Colonic mucosa (tissue), 4 donors: Measurements from ENCODE around the gene ITPRIPL2. TPM values are rescaled to one million over a fixed set of nuclear protein-coding genes. Genes with fewer than 3 reads are reported as not detected.

ENCODE experiments used
- DNase-seq: peaks from one replicate; pipeline ENCODE4 v3.0.0-alpha.2; 2020
- H3K27ac ChIP-seq: fragments of 200-600 bp; one replicate; pipeline ENCODE4 v1.8.0; 2021
- H3K27me3 ChIP-seq: fragments of 200-600 bp; one replicate; pipeline ENCODE4 v1.8.0; 2021
- H3K36me3 ChIP-seq: fragments of 200-600 bp; one replicate; pipeline ENCODE4 v1.8.0; 2021
- H3K4me1 ChIP-seq: fragments of 200-600 bp; one replicate; pipeline ENCODE4 v1.8.0; 2021; ENCODE audit warnings: mild to moderate bottlenecking
- H3K4me3 ChIP-seq: fragments of 200-600 bp; one replicate; pipeline ENCODE4 v1.8.0; 2021
- H3K9ac ChIP-seq, 2 donors: one replicate each; pipeline ENCODE4 v1.7.0; 2013; ENCODE audit warnings: control low read depth in 2 of 2, low read depth in 2 of 2, low read length in 2 of 2
- H3K9me3 ChIP-seq: fragments of 200-600 bp; one replicate; pipeline ENCODE4 v1.8.0; 2021
- intact Hi-C: fragments of 100-400 bp; cut with DNase I; formaldehyde crosslinking; loops from one replicate; pipeline ENCODE4 v1.14.1; 2022
- total RNA-seq, 2 donors: library from RNA; stranded (reverse); fragmentation: NEBNext Ultra II Directional in 1 of 2; extraction: Animal tissue kit (Norgen Biotek cat#: 25700) in 1 of 2; gene quantifications; one replicate each; pipeline ENCODE4 v1.2.1, GENCODE V29; 2021
- TF ChIP-seq, protein P1 (sequence below): fragments of 200-600 bp; IDR thresholded peaks from one replicate; pipeline ENCODE4 v1.8.0; 2022; ENCODE audit warnings: antibody characterized with exemption, mild to moderate bottlenecking
- donor health status: healthy.
- donor health status: DM: no; HTN: no; CAD: no.
- donor health status: DM: no; HTN: no; CAD: no.

ITPRIPL2 gene
- total RNA-seq, 2 donors from 2014 or later, result 34.9 to 36.2 TPM

DNA sequence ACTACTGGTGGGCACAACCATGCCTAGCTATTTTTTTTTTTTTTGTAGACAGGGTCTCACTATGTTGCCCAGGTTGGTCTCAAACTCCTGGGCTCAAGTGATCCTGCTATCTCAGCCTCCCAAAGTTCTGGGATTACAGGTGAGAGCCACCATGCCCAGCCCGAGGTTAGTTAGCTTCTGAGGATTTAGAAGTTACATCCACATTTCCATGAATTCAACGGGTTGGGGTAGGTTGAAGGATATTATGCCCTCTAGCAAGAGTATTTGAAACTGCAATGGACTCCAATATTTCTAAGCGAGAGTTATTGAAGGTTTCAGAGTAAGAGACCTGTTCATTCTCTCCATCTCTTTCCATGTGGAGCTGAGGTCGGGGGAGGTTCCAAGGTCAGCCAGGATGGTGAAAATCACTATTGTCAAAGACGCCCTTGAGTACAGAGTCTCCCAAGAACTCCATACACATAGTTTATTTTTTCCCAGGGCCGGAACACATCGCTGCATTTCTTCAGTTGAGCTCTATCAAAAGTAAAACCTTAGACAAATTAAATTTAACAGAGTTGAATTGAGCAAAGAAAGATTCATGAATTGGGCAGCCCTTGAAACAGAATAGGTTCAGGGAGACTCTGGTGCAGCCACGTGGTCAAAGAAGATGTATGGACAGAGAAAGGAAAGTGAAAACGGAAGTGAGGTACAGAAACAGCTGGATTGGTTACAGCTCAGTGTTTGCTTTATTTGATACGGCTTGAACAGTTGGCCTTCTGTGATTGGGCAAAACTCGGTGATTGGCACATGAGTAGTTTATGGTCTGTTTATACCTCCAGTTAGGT lies 19.0 kb upstream of the ITPRIPL2 start:
- H3K36me3 ChIP-seq, result no peaks in the 10 kb centered on the region
- no peaks in the 10 kb centered on the region for H3K27me3 ChIP-seq
- H3K9me3 ChIP-seq, result no peaks in the 10 kb centered on the region
- H3K27ac ChIP-seq, result no peak overlapping the region
- DNase-seq, result peak; percentile 77
- no peak overlapping the region for H3K4me3 ChIP-seq
- TF ChIP-seq, protein P1, sequence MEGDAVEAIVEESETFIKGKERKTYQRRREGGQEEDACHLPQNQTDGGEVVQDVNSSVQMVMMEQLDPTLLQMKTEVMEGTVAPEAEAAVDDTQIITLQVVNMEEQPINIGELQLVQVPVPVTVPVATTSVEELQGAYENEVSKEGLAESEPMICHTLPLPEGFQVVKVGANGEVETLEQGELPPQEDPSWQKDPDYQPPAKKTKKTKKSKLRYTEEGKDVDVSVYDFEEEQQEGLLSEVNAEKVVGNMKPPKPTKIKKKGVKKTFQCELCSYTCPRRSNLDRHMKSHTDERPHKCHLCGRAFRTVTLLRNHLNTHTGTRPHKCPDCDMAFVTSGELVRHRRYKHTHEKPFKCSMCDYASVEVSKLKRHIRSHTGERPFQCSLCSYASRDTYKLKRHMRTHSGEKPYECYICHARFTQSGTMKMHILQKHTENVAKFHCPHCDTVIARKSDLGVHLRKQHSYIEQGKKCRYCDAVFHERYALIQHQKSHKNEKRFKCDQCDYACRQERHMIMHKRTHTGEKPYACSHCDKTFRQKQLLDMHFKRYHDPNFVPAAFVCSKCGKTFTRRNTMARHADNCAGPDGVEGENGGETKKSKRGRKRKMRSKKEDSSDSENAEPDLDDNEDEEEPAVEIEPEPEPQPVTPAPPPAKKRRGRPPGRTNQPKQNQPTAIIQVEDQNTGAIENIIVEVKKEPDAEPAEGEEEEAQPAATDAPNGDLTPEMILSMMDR, result no peak
- H3K4me1 ChIP-seq, result no peaks in the 10 kb centered on the region
- no peak overlapping the region for H3K9ac ChIP-seq
- intact Hi-C loops, result no loop called here

DNA sequence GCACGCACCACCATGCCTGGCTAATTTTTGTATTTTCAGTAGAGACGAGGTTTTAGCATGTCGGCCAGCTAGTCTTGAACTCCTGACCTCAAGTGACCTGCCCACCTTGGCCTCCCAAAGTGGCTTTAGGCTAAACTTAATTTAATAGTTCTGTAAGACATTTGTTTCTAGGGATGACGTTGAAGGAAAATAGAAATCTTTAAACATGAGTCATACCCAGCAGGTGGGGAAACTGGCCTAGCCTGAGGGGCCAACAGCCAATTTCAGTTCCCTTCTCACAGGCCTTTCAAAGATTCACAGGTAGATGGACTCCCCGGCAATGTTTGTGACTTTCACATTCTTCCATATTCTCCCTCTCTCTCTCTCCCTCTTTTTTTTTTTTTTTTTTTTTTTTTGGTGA lies 18.1 kb upstream of the ITPRIPL2 start:
- intact Hi-C loops, result no loop called here

DNA sequence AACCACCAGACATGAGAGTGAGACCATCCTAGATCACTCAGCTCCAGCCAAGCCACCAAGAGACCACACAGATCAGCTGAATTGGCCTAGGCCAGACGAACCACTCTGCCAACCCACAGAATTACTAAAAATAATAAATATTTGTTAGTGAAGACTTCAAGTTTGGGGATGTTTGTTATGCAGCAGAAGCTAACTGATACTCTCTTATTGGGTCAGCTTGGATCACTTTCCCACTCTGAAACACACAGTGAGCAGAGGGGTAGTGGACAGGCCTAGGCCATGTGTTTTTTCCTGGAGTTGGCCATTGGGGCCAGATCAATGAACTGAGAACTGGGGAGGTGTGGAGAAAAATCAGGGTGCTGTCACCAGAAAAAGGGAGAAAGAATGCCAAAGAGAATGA lies 15.6 kb upstream of the ITPRIPL2 start:
- H3K27ac ChIP-seq, result no peak overlapping the region
- H3K27me3 ChIP-seq, result no peaks in the 10 kb centered on the region
- intact Hi-C loops, result no loop called here
- no peaks in the 10 kb centered on the region for H3K36me3 ChIP-seq
- no peak overlapping the region for H3K4me3 ChIP-seq
- H3K9ac ChIP-seq, result no peak overlapping the region
- no peaks in the 10 kb centered on the region for H3K4me1 ChIP-seq
- no peaks in the 10 kb centered on the region for H3K9me3 ChIP-seq
- TF ChIP-seq, protein P1, result no peak
- no peak for DNase-seq

More for the DNA sequence above, 18.1 kb upstream of the ITPRIPL2 start:
- H3K27me3 ChIP-seq, result no peaks in the 10 kb centered on the region
- no peak overlapping the region for H3K4me3 ChIP-seq
- H3K9me3 ChIP-seq, result no peaks in the 10 kb centered on the region
- TF ChIP-seq, protein P1, result no peak
- no peak overlapping the region for H3K27ac ChIP-seq
- no peak for DNase-seq
- H3K36me3 ChIP-seq, result no peaks in the 10 kb centered on the region
- no peaks in the 10 kb centered on the region for H3K4me1 ChIP-seq
- H3K9ac ChIP-seq, result no peak overlapping the region

DNA sequence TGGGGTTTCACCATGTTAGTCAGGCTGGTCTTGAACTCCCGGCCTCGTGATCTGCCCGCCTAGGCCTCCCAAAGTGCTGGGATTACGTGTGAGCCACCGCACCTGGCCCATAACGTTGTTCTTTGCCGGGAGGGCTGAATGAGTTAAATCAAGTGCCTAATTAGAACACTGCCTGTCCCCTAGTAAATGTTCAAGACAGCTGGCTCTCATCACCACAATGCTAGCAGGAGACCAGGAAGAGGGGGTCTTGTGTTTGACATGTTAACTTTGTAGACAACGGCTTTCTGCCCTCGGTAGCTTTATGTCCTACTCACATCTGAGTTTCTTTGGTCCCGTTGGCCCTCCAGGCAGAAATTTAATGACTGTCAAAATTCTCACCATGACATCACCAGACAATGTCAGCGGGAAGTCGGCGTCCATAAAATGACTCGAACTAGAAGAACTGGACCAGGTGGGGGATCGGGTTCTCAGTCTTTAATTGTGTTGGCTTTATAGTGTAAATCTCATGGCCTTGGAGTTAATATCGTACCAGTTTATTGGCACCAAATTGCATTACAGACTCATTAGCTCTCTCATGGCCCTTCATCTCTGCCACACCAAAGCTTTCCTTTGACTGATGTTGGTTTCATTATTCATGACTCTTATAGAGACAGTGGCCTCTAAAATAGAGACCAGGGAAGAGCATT lies 11.4 kb upstream of the ITPRIPL2 start:
- TF ChIP-seq, protein P1, result no peak
- intact Hi-C loops, result no loop called here

DNA sequence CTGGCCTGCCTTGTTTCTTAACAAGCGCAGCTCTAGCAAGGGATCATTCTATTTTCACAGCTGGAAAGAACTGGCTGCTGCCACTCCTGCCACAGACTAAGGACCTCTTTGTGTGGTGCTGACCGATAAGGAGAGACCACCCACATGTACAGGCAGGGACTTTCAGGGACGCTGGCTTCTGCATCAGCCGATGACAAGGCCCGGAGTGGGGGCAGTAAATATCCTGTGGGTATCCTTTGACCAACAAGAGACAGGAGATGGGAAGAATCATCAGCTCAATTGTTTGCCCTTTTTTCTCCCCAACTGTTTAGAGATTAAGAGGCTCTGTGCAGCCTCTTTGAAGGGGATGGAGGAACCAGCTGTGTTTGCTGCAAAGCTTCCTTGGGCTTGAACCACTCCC lies 9.2 kb upstream of the ITPRIPL2 start:
- TF ChIP-seq, protein P1, result no peak
- intact Hi-C loops, result no loop called here
- Histone ChIP-seq H3K27me3 (no peaks in the 10 kb centered on the region), H3K36me3 (no peaks in the 10 kb centered on the region), H3K9me3 (no peaks in the 10 kb centered on the region), H3K9ac (no peak overlapping the region), H3K4me3 (no peak overlapping the region), H3K4me1 (no peaks in the 10 kb centered on the region), H3K27ac (no peak overlapping the region)
- DNase-seq, result no peak

More for the DNA sequence above, 11.4 kb upstream of the ITPRIPL2 start:
- Histone ChIP-seq H3K4me3 (no peak overlapping the region), H3K9ac (no peak overlapping the region), H3K9me3 (no peaks in the 10 kb centered on the region), H3K27me3 (no peaks in the 10 kb centered on the region), H3K4me1 (no peaks in the 10 kb centered on the region), H3K36me3 (no peaks in the 10 kb centered on the region), H3K27ac (no peak overlapping the region)
- DNase-seq, result no peak
